ENCODE data around the gene TTYH3.

DNA sequence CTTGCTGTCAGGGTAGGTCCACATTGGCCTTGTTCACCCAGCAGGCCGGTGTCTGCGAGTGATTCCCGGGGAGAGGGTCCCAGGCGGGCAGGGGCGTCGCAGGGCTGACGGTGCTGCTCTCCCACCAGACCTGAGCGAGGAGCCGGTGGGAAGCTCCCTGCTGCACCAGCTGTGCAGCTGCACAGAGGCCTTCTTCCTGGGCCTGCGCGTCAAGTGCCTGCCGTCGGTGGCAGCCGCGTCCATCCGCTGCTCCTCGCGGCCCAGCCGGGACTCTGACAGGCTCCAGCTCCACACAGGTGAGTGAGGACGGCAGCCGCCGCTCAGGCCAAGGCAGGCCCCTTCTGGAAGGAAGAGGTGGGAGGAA lies 70.8 kb downstream of the TTYH3 start:
- TF ChIP-seq, protein P1, sequence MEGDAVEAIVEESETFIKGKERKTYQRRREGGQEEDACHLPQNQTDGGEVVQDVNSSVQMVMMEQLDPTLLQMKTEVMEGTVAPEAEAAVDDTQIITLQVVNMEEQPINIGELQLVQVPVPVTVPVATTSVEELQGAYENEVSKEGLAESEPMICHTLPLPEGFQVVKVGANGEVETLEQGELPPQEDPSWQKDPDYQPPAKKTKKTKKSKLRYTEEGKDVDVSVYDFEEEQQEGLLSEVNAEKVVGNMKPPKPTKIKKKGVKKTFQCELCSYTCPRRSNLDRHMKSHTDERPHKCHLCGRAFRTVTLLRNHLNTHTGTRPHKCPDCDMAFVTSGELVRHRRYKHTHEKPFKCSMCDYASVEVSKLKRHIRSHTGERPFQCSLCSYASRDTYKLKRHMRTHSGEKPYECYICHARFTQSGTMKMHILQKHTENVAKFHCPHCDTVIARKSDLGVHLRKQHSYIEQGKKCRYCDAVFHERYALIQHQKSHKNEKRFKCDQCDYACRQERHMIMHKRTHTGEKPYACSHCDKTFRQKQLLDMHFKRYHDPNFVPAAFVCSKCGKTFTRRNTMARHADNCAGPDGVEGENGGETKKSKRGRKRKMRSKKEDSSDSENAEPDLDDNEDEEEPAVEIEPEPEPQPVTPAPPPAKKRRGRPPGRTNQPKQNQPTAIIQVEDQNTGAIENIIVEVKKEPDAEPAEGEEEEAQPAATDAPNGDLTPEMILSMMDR (conservative IDR thresholded peaks at IDR 0.05; ENCODE audit: low read length), result no peak
- TF ChIP-seq EZH2phosphoT487 (IDR thresholded peaks at IDR 0.05; ENCODE audit: borderline replicate concordance, low read depth, low read length), result no peak

Measured in OCI-LY7 (cell line).